ENCODE measurements around the gene REPIN1.
A peak's percentile ranks its signal among the peaks of the same experiment; 100 is the strongest.

REPIN1 gene

DNA sequence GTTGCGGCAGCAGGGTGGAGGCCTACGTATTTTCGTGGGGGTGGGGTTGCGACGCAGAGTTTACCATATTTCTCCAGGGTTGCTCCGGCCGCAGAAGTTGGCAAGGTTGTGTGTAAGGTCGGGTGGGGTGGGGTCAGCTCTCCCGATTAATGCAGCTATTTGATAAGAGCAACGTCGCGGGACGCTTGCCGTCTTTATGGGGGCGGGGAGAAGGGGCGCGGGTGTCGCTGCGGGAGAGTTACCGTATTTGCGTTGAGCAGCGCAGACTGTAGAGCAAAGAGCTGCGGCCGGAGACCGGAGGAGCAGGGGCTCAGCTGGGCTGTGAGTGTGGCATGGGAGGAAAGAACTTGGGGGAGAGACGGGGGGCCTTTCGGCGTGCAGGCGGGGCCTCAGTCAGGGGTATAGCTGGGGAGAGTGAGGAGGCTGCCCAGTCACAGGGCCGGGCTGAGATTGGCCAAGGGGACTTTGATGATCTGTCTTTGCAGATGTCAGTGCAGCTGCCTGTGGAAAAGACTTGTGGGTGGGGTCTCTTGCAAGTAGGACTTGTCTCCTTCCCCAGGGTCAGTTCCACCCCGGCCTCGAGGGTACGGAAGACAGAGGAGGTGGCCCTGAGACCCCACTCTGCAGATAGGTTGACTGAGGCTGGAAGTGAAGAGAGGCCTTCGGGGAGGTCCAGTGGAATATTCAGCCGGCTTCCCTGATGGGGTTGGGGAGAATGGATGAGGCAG, 37.1 kb downstream of the REPIN1 start:
- peak overlapping the region; percentile 83 for H3K4me3 ChIP-seq (replicated peaks; ENCODE audit: insufficient read depth, low read length)
- TF ChIP-seq GABPA (IDR thresholded peaks at IDR 0.05; ENCODE audit: low read depth) = no peak
- TF ChIP-seq, protein P1, sequence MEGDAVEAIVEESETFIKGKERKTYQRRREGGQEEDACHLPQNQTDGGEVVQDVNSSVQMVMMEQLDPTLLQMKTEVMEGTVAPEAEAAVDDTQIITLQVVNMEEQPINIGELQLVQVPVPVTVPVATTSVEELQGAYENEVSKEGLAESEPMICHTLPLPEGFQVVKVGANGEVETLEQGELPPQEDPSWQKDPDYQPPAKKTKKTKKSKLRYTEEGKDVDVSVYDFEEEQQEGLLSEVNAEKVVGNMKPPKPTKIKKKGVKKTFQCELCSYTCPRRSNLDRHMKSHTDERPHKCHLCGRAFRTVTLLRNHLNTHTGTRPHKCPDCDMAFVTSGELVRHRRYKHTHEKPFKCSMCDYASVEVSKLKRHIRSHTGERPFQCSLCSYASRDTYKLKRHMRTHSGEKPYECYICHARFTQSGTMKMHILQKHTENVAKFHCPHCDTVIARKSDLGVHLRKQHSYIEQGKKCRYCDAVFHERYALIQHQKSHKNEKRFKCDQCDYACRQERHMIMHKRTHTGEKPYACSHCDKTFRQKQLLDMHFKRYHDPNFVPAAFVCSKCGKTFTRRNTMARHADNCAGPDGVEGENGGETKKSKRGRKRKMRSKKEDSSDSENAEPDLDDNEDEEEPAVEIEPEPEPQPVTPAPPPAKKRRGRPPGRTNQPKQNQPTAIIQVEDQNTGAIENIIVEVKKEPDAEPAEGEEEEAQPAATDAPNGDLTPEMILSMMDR (IDR thresholded peaks at IDR 0.05; ENCODE audit: insufficient read depth, low read length) = no peak
- peak overlapping the region; percentile 37 for H3K27ac ChIP-seq (replicated peaks)
- H3K27me3 ChIP-seq (ENCODE audit: insufficient read depth, poor library complexity, severe bottlenecking) = no peaks in the 10 kb centered on the region
- peak in 1 of 2 experiments; percentile 19 for DNase-seq (ENCODE audit: low read depth in 1 of 2, low spot score in 1 of 2)

DNA sequence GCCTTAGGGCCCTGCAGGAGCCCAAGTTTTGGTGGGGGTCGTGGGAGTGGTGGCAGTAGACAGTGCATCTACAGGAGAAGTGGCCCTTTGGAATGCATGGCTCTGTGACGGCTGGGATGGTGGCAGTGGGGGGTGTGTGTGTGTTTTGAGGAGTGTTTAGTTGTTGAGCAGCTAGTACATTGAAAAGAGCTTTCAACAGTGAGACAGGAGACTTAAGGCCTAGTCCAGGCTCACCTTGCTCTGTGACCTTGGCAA, 37.6 kb downstream of the REPIN1 start:
- Histone ChIP-seq H3K4me3 (replicated peaks; ENCODE audit: insufficient read depth, low read length) (no peak overlapping the region; the same call in 1 of the 2 replicates), H3K27me3 (ENCODE audit: insufficient read depth, poor library complexity, severe bottlenecking) (no peaks in the 10 kb centered on the region), H3K27ac (replicated peaks) (no peak overlapping the region)
- TF ChIP-seq GABPA (IDR thresholded peaks at IDR 0.05; ENCODE audit: low read depth) (no peak), SPI1 (IDR thresholded peaks at IDR 0.05; ENCODE audit: borderline replicate concordance, low read depth) (no peak), POLR2AphosphoS5 (IDR thresholded peaks at IDR 0.05; ENCODE audit: low read depth) (no peak)
- TF ChIP-seq, protein P1 (IDR thresholded peaks at IDR 0.05; ENCODE audit: insufficient read depth, low read length) = no peak
- TF ChIP-seq, protein P2, sequence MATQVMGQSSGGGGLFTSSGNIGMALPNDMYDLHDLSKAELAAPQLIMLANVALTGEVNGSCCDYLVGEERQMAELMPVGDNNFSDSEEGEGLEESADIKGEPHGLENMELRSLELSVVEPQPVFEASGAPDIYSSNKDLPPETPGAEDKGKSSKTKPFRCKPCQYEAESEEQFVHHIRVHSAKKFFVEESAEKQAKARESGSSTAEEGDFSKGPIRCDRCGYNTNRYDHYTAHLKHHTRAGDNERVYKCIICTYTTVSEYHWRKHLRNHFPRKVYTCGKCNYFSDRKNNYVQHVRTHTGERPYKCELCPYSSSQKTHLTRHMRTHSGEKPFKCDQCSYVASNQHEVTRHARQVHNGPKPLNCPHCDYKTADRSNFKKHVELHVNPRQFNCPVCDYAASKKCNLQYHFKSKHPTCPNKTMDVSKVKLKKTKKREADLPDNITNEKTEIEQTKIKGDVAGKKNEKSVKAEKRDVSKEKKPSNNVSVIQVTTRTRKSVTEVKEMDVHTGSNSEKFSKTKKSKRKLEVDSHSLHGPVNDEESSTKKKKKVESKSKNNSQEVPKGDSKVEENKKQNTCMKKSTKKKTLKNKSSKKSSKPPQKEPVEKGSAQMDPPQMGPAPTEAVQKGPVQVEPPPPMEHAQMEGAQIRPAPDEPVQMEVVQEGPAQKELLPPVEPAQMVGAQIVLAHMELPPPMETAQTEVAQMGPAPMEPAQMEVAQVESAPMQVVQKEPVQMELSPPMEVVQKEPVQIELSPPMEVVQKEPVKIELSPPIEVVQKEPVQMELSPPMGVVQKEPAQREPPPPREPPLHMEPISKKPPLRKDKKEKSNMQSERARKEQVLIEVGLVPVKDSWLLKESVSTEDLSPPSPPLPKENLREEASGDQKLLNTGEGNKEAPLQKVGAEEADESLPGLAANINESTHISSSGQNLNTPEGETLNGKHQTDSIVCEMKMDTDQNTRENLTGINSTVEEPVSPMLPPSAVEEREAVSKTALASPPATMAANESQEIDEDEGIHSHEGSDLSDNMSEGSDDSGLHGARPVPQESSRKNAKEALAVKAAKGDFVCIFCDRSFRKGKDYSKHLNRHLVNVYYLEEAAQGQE (IDR thresholded peaks at IDR 0.05; ENCODE audit: insufficient replicate concordance, low read depth) = no peak
- DNase-seq (ENCODE audit: low read depth in 1 of 2, low spot score in 1 of 2) = no peak

- no peak for DNase-seq (ENCODE audit: low read depth in 1 of 2, low spot score in 1 of 2)
- TF ChIP-seq POLR2AphosphoS5 (IDR thresholded peaks at IDR 0.05; ENCODE audit: low read depth) (no peak), GABPA (IDR thresholded peaks at IDR 0.05; ENCODE audit: low read depth) (no peak), SPI1 (IDR thresholded peaks at IDR 0.05; ENCODE audit: borderline replicate concordance, low read depth) (no peak)
- TF ChIP-seq, protein P1 (IDR thresholded peaks at IDR 0.05; ENCODE audit: insufficient read depth, low read length) = no peak
- TF ChIP-seq, protein P2 (IDR thresholded peaks at IDR 0.05; ENCODE audit: insufficient replicate concordance, low read depth) = no peak
- Histone ChIP-seq H3K27ac (replicated peaks) (no peak overlapping the region), H3K4me3 (replicated peaks; ENCODE audit: insufficient read depth, low read length) (no peak overlapping the region), H3K27me3 (ENCODE audit: insufficient read depth, poor library complexity, severe bottlenecking) (no peaks in the 10 kb centered on the region)
These were observed 38.2 kb downstream of the REPIN1 start for GRCh38 chr7:150406567-150407421.

Data from HL-60 (cell line).